HG02938 (cell line): ENCODE data around the gene HMCN2.

ENCODE experiments used
- ATAC-seq: cut with Tn5 transposase; IDR thresholded peaks from one replicate; pipeline ENCODE4 v1.9.1; 2021; ENCODE audit warnings: mild to moderate bottlenecking, moderate library complexity; ENCODE audit not compliant: unreplicated experiment

The HMCN2 gene

GRCh38 chr9:130461218-130461630 lies 195.7 kb downstream of the HMCN2 start:
- ATAC-seq: no peak

- no peak for ATAC-seq
Observed at GRCh38 chr9:130461731-130462130, 196.2 kb downstream of the HMCN2 start.

GRCh38 chr9:130462685-130463540 lies 197.4 kb downstream of the HMCN2 start:
- ATAC-seq: no peak

GRCh38 chr9:130463763-130464745 lies 198.5 kb downstream of the HMCN2 start:
- ATAC-seq: no peak

GRCh38 chr9:130465383-130466096 lies 200.0 kb downstream of the HMCN2 start:
- no peak for ATAC-seq

GRCh38 chr9:130466537-130467217 lies 201.1 kb downstream of the HMCN2 start:
- ATAC-seq: no peak

- ATAC-seq: no peak
Observed at GRCh38 chr9:130467316-130467715, 201.8 kb downstream of the HMCN2 start.

- no peak for ATAC-seq
Observed at GRCh38 chr9:130468566-130468965, 203.0 kb downstream of the HMCN2 start.

- ATAC-seq: no peak
Observed at GRCh38 chr9:130470269-130470668, 204.7 kb downstream of the HMCN2 start.

- no peak for ATAC-seq
Observed at GRCh38 chr9:130470950-130471349, 205.4 kb downstream of the HMCN2 start.

GRCh38 chr9:130471411-130472183 lies 206.0 kb downstream of the HMCN2 start:
- no peak for ATAC-seq

GRCh38 chr9:130472184-130472705 lies 206.7 kb downstream of the HMCN2 start:
- no peak for ATAC-seq

- ATAC-seq: no peak
Observed at GRCh38 chr9:130473009-130473408, 207.4 kb downstream of the HMCN2 start.

GRCh38 chr9:130473566-130473965 lies 208.0 kb downstream of the HMCN2 start:
- ATAC-seq: no peak

- ATAC-seq: no peak
Observed at GRCh38 chr9:130474106-130474505, 208.5 kb downstream of the HMCN2 start.

- no peak for ATAC-seq
Observed at GRCh38 chr9:130476151-130476730, 210.7 kb downstream of the HMCN2 start.

- ATAC-seq: no peak
Observed at GRCh38 chr9:130477564-130477963, 212.0 kb downstream of the HMCN2 start.

GRCh38 chr9:130478152-130478551 lies 212.6 kb downstream of the HMCN2 start:
- no peak for ATAC-seq
